CD4-positive, alpha-beta T cell (primary cell): ENCODE measurements around the gene HFE. TPM values are rescaled to one million over a fixed set of nuclear protein-coding genes. Genes with fewer than 3 reads are reported as not detected.

Source experiments
- ATAC-seq: fragments of 200-7000 bp; cut with Tn5 transposase; one replicate; pipeline ENCODE4 v1.10.0; 2022; ENCODE audit warnings: mild to moderate bottlenecking; ENCODE audit not compliant: poor library complexity
- CTCF ChIA-PET: fragments of 350-600 bp; sonication (Branson Sonifier 250); formaldehyde crosslinking; loops from one replicate; lab custom pipeline; 2021; ENCODE audit warnings: antibody characterized with exemption, inconsistent platforms; lab: Charles Lee
- POLR2A ChIA-PET: fragments of 350-600 bp; sonication (Branson Sonifier 250); formaldehyde crosslinking; loops from one replicate; lab custom pipeline; 2021; ENCODE audit warnings: antibody characterized with exemption, inconsistent platforms; lab: Charles Lee
- DNase-seq, 14 experiments: peaks; one replicate each; pipeline ENCODE4 v3.0.0-alpha.2; 2013 to 2020; ENCODE audit warnings: mixed read lengths in 2 of 14
- H3K27ac ChIP-seq, 2 donors: one replicate each; pipeline versions ENCODE4 v1.5.1 to v1.7.0; 2013; ENCODE audit warnings: low read length in 2 of 2, low read depth in 1 of 2, mild to moderate bottlenecking in 1 of 2
- H3K27me3 ChIP-seq, 2 experiments: 1 replicate in 1 of 2; 2 replicates in 1 of 2; pipeline versions ENCODE4 v1.6.1 to v1.7.0; 2013; ENCODE audit warnings: low read length in 2 of 2, control low read depth in 1 of 2, mild to moderate bottlenecking in 1 of 2, moderate library complexity in 1 of 2; ENCODE audit not compliant: insufficient read depth in 2 of 2, control insufficient read depth in 1 of 2
- H3K36me3 ChIP-seq: one replicate; pipeline ENCODE4 v1.6.1; 2013; ENCODE audit warnings: low read length, control low read depth; ENCODE audit not compliant: insufficient read depth
- H3K4me1 ChIP-seq: one replicate; pipeline ENCODE4 v1.6.1; 2013; ENCODE audit warnings: low read length, control low read depth; ENCODE audit not compliant: insufficient read depth
- H3K4me3 ChIP-seq: one replicate; pipeline ENCODE4 v1.5.1; 2013; ENCODE audit warnings: mild to moderate bottlenecking, low read length, moderate library complexity
- H3K9me3 ChIP-seq, 2 experiments: 1 replicate in 1 of 2; 2 replicates in 1 of 2; pipeline versions ENCODE4 v1.6.1 to v1.7.0; 2013; ENCODE audit warnings: low read length in 2 of 2, mild to moderate bottlenecking in 2 of 2, control low read depth in 1 of 2, moderate library complexity in 1 of 2; ENCODE audit not compliant: control insufficient read depth in 1 of 2, insufficient read depth in 1 of 2
- H3K27ac Mint-ChIP-seq: one replicate; pipeline ENCODE4 v1.8.0; 2020; ENCODE audit warnings: mixed read lengths
- H3K27me3 Mint-ChIP-seq: one replicate; pipeline ENCODE4 v1.8.0; 2021; ENCODE audit warnings: mixed read lengths
- H3K36me3 Mint-ChIP-seq: one replicate; pipeline ENCODE4 v1.8.0; 2021; ENCODE audit warnings: low read depth, mixed read lengths
- H3K4me1 Mint-ChIP-seq: one replicate; pipeline ENCODE4 v1.8.0; 2021; ENCODE audit warnings: low read depth, mixed read lengths
- H3K4me3 Mint-ChIP-seq: one replicate; pipeline ENCODE4 v1.8.0; 2020; ENCODE audit warnings: mild to moderate bottlenecking, mixed read lengths
- H3K9me3 Mint-ChIP-seq: one replicate; pipeline ENCODE4 v1.8.0; 2020; ENCODE audit warnings: mixed read lengths
- CTCF ChIP-seq: fragments of 200-600 bp; IDR thresholded peaks from one replicate; pipeline ENCODE4 v1.8.0; 2022; ENCODE audit warnings: antibody characterized with exemption, mild to moderate bottlenecking
- intact Hi-C, 2 experiments: fragments of 100-400 bp; cut with DNase I in 1 of 2; cut with micrococcal nuclease in 1 of 2; formaldehyde crosslinking; loops; one replicate each; pipeline versions ENCODE4 v1.15.1 to v1.9.0; 2023 to 2025; cut with DNase I, micrococcal nuclease
- total RNA-seq, 174 experiments: library from RNA in 2 of 174; stranded (reverse) in 2 of 174; gene quantifications; one replicate each; pipeline ENCODE4 v1.2.3 and lab custom pipeline; 2021 to 2026

The HFE gene
- total RNA-seq, 2 experiments from 2014 or later = 0.08 to 0.28 TPM

- intact Hi-C loops = loop anchor here (1.0 to 10.0 kb wide), 8 partner anchors 17 to 1713 kb away; a partner anchor contains a TSS
- Histone ChIP-seq H3K36me3 (no peaks in the 10 kb centered on the region), H3K27ac (no peak overlapping the region), H3K4me3 (no peak overlapping the region), H3K27me3 (no peaks in the 10 kb centered on the region), H3K9me3 (no peaks in the 10 kb centered on the region), H3K4me1 (peaks cover 17% of the 10 kb centered on the region)
- TF ChIP-seq CTCF = no peak
- H3K4me1 Mint-ChIP-seq = peaks cover 24% of the 10 kb centered on the region
- ATAC-seq (no peak), DNase-seq (no peak)
- peak overlapping the region; percentile 98 for H3K27ac Mint-ChIP-seq
- no peak overlapping the region for H3K4me3 Mint-ChIP-seq
- H3K9me3 Mint-ChIP-seq = no peaks in the 10 kb centered on the region
- H3K27me3 Mint-ChIP-seq = peaks cover 13% of the 10 kb centered on the region
- peaks cover 39% of the 10 kb centered on the region for H3K36me3 Mint-ChIP-seq
- ChIA-PET CTCF (no interaction called here), POLR2A (interaction anchor here (0.6 to 13.5 kb wide), 13 partner anchors 17 to 1959 kb away, joined by 3 to 3030 read pairs (median 84); partner anchors contain the start of gene ZNF165)
These were observed 34.1 kb downstream of the HFE start for GRCh38 chr6:26121141-26122004.

- Histone ChIP-seq H3K4me1 (peaks cover 17% of the 10 kb centered on the region), H3K4me3 (no peak overlapping the region), H3K36me3 (no peaks in the 10 kb centered on the region), H3K9me3 (no peaks in the 10 kb centered on the region), H3K27ac (peak overlapping the region in 1 of 2 donors; percentile 84), H3K27me3 (no peaks in the 10 kb centered on the region)
- peaks cover 30% of the 10 kb centered on the region for H3K4me1 Mint-ChIP-seq
- H3K27ac Mint-ChIP-seq = peak overlapping the region; percentile 98
- peak in 1 of 14 experiments; percentile 13 for DNase-seq
- H3K27me3 Mint-ChIP-seq = peaks cover 13% of the 10 kb centered on the region
- no peaks in the 10 kb centered on the region for H3K9me3 Mint-ChIP-seq
- ChIA-PET POLR2A (interaction anchor here (0.7 to 13.5 kb wide), 14 partner anchors 17 to 1772 kb away, joined by 3 to 3030 read pairs (median 146); a partner anchor contains a TSS), CTCF (interaction anchor here (3.0 kb wide), 1 partner anchor 36 kb away, joined by 28 read pairs; a partner anchor contains a TSS)
- no peak for TF ChIP-seq CTCF
- intact Hi-C loops = loop anchor here (1.0 to 10.0 kb wide), 8 partner anchors 18 to 1713 kb away; a partner anchor contains a TSS
- ATAC-seq = no peak
- H3K4me3 Mint-ChIP-seq = peak overlapping the region; percentile 97
- peaks cover 45% of the 10 kb centered on the region for H3K36me3 Mint-ChIP-seq
These were observed 34.8 kb downstream of the HFE start for GRCh38 chr6:26122005-26122388.

- CTCF ChIA-PET = interaction anchor here (3.0 to 3.1 kb wide), 2 partner anchors 18 to 35 kb away, joined by 24 to 28 read pairs; a partner anchor contains a TSS
- peaks cover 17% of the 10 kb centered on the region for H3K4me1 ChIP-seq
- no peaks in the 10 kb centered on the region for H3K27me3 ChIP-seq
- Mint-ChIP-seq H3K27me3 (peaks cover 13% of the 10 kb centered on the region), H3K4me1 (peaks cover 34% of the 10 kb centered on the region), H3K9me3 (no peaks in the 10 kb centered on the region), H3K4me3 (peak overlapping the region; percentile 97), H3K27ac (peak overlapping the region; percentile 98), H3K36me3 (peaks cover 49% of the 10 kb centered on the region)
- H3K9me3 ChIP-seq = no peaks in the 10 kb centered on the region
- POLR2A ChIA-PET = interaction anchor here (0.8 to 13.5 kb wide), 49 partner anchors 9 to 1771 kb away, joined by 3 to 3030 read pairs (median 55); partner anchors contain the start of genes HFE and HMGN4
- intact Hi-C loops = loop anchor here (1.0 to 10.0 kb wide), 8 partner anchors 18 to 1712 kb away; a partner anchor contains a TSS
- H3K36me3 ChIP-seq = no peaks in the 10 kb centered on the region
- DNase-seq (no peak), ATAC-seq (no peak)
- peak overlapping the region; percentile 88 for H3K4me3 ChIP-seq
- H3K27ac ChIP-seq = peak overlapping the region; percentile 84 to 95
- no peak for TF ChIP-seq CTCF
These were observed 35.2 kb downstream of the HFE start for GRCh38 chr6:26122402-26122792.
